AML-193 (cell line): Measurements from ENCODE around the gene SSBP4.
"Not testable (repeated sequence)": the region's sequence is repeated elsewhere in the genome, so short reads cannot be mapped to it uniquely, and the experiment has no call there.

Source experiments
- DNase-seq, 2 experiments: peaks; one replicate each; lab custom pipeline; 2025; lab: John Stamatoyannopoulos, UW

SSBP4 gene

GRCh38 chr19:18419195-18419698 lies at the start of gene SSBP4:
SSBP4 (plus strand) TSS chr19:18419398; CDS start chr19:18419649, 251 bp downstream.
- DNase-seq: peak; percentile 53 to 59

- no peak for DNase-seq
Observed at GRCh38 chr19:18373407-18373891, 45.7 kb upstream of the SSBP4 start.

DNA sequence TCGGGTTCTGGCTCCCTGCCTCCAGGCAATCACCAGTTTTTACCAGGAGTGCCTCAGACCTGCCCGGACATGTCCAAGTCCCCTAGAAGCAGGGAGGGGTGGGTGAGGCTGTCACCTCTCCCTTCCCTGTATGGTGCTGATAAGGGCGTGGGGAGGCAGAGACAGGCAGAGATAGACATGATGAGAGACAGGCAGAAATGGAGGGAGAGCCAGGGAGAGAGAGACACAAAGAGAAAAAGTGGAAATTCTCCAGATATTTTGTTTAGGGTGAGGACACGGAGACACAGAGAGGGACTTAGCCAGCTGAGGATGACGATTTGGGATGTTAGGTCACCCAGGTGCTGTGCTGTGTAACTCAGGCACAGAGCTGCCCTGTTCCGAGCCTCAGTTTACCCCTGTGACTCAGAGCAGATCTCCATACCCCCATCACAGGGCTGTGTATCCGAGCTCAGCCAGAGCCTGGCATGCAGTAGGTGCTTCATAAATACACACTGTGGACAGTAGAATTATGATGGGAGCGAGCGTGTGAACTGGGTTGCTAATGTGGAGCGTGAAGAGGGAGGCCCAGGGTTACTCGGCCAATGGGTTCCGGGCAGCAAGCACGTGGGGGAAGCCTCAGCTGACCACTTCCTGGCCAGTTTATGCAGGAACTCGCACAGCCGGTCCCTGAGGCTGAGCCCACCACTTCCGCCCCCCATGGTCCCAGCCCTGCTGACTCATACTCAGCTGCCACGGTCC lies 45.1 kb upstream of the SSBP4 start:
- DNase-seq: peak; percentile 85 to 86

GRCh38 chr19:18377026-18377425 lies 42.2 kb upstream of the SSBP4 start:
- DNase-seq: no peak

- DNase-seq: no peak
Observed at GRCh38 chr19:18379803-18380747, 39.1 kb upstream of the SSBP4 start.

- DNase-seq: no peak
Observed at GRCh38 chr19:18380843-18381242, 38.4 kb upstream of the SSBP4 start.

- DNase-seq: not testable (repeated sequence)
Observed at GRCh38 chr19:18383622-18384021, 35.6 kb upstream of the SSBP4 start.

DNA sequence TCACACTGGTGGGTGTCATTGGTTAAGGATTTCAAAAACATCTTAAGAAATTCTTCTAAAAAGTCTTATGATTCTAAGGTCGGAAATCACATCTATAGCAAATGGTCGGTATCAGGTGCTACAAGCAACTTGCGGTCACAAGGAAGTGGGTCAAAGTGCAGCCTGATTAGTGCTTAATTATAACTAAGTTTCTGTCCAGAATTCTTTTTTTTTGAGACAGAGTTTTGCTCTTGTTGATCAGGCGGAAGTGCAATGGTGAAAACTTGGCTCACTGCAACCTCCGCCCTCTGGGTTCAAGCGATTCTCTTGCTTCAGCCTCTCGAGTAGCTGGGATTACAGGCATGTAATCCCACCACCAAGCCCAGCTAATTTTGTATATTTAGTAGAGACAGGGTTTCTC lies 34.4 kb upstream of the SSBP4 start:
- no peak for DNase-seq

GRCh38 chr19:18385359-18385674 lies 33.9 kb upstream of the SSBP4 start:
- no peak for DNase-seq

GRCh38 chr19:18385675-18386542 lies 33.3 kb upstream of the SSBP4 start, which contains the start of gene GDF15:
GDF15 (plus strand) TSS chr19:18386158; CDS start chr19:18386190, 32 bp downstream.
- no peak for DNase-seq

DNA sequence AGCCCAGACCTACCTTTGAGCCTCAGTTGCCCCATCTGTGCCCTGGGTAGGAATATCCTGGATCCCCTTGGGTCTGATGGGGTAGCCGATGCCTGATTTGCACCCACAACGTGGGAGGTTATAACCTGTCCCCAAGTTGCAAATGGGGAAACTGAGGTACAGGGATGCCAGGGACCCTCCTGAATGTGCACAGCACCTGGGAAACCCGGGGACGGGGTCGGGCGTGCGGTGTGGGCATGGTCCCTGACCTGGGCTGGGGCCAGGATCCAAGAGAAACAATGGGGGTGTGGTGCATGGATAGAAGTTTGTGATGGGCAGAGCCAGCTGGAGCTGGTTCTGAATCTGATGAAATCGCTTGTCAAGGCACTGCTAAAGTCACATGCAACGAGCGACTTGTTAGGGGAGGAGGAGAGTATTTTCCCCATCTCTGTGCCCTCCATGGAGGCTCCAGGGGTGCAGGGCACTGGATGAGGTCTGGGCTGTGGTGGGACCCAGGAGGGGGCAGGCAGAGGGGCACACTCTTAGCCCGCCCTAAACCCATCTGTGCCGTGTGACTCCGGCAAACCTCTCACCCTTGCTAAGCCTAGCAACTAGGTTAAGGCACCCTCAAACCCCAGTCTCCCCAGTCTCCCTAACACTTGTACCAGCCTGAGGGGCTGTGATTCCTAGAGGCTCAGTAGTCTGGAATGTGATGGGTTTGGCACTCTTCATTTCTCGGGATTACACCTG lies 32.5 kb upstream of the SSBP4 start:
- no peak for DNase-seq

GRCh38 chr19:18388100-18388959 lies 30.9 kb upstream of the SSBP4 start:
- peak; percentile 65 to 72 for DNase-seq

GRCh38 chr19:18388960-18389725 lies 30.1 kb upstream of the SSBP4 start:
- DNase-seq: no peak

DNA sequence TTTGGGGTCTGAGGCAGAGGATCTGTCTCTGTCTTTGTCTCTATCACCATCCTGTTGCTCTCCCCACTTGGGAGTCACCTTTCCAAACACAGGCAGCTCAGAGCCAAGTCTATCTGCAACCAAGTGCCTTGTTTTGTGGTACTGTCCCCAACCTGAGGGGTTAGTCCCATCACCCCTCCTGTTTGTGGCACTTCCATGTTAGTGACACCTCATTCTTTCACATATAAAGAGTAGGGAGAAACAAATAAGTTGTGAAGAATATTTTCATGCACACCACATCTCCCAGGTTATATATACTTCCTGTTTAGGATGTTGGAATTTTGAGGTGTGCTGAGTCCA lies 29.5 kb upstream of the SSBP4 start:
- no peak for DNase-seq

- no peak for DNase-seq
Observed at GRCh38 chr19:18390065-18390907, 28.9 kb upstream of the SSBP4 start.

DNA sequence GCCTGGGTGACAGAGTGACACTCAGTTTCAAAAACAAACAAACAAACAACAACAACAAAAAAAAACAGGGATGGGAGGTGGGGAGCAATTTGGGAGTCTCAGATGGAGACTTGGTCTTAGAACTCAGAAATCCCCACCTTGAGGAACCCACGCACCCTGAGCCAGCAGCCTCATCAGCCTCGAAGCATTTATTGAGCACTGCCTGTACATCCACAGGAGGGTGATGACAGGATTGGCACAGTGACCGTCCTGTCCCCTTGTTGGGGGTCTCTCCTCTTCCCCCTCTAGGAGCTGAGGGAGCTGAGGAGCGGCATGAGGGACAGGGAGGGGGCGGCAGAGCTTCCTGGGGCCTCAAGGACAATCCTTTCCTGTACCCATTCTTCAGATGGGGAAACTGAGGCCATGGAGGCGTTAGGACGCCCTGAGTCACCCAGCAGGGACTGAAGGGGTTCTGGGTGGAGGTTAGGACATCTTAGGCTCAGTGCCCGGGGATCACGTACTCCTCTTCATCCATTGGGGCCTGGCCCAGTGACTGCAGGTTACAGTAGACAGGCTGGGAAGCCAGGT lies 27.6 kb upstream of the SSBP4 start:
- no peak for DNase-seq

- DNase-seq: peak; percentile 61 to 68
Observed at GRCh38 chr19:18392417-18392816, 26.8 kb upstream of the SSBP4 start.

- DNase-seq: no peak
Observed at GRCh38 chr19:18392926-18393325, 26.3 kb upstream of the SSBP4 start.
